ENCODE measurements around the gene WDR73. TPM values are rescaled to one million over a fixed set of nuclear protein-coding genes. Genes with fewer than 3 reads are reported as not detected.

WDR73 gene
- total and polyA plus RNA-seq, 2 of the 4 experiments (the other 2 are of a cell fraction), result 21.5 to 25.5 TPM

GRCh38 chr15:84603630-84604379 is 50.3 kb downstream of the WDR73 start:
- Histone ChIP-seq H4K20me1 (ENCODE audit: insufficient read depth, low read length) (peaks cover 4% of the 10 kb centered on the region; the same call in 1 of the 2 replicates), H2BK15ac (ENCODE audit: low read depth, low read length) (no peak overlapping the region), H3K18ac (ENCODE audit: low read depth, low read length) (no peak overlapping the region), H2AK9ac (replicated peaks; ENCODE audit: low read depth, low read length, poor library complexity) (no peak overlapping the region), H4K5ac (ENCODE audit: low read depth, low read length) (no peak overlapping the region), H2AFZ (replicated peaks; ENCODE audit: low read length, poor library complexity) (no peak overlapping the region), H3K79me1 (ENCODE audit: low read depth in 1 of 2, low read length in 2 of 2) (peaks cover 23 to 52% of the 10 kb centered on the region in 2 experiments), H3K23ac (ENCODE audit: low read depth, low read length) (no peak overlapping the region), H3K9ac (ENCODE audit: low read depth, low read length) (no peak overlapping the region), H2AK5ac (ENCODE audit: low read depth, low read length) (no peak overlapping the region), H3K56ac (ENCODE audit: extremely low read depth, insufficient read depth, low read length) (no peak overlapping the region), H2BK5ac (ENCODE audit: low read depth, low read length, poor library complexity, severe bottlenecking) (no peak overlapping the region), H3K4ac (ENCODE audit: low read depth, low read length) (no peak overlapping the region), H3K27me3 (ENCODE audit: control insufficient read depth, insufficient read depth, low read length) (no peaks in the 10 kb centered on the region), H3K4me1 (ENCODE audit: control insufficient read depth, insufficient read depth, low read length) (peaks cover 4% of the 10 kb centered on the region), H2BK20ac (ENCODE audit: low read depth, low read length) (no peak overlapping the region), H2BK120ac (ENCODE audit: low read depth, low read length) (no peak overlapping the region), H4K91ac (ENCODE audit: insufficient read depth, low read depth, low read length) (no peak overlapping the region), H4K8ac (ENCODE audit: low read depth in 2 of 2, low read length in 2 of 2) (no peak overlapping the region), H3K36me3 (ENCODE audit: control insufficient read depth, insufficient read depth, low read length) (peaks cover 29% of the 10 kb centered on the region), H3K14ac (replicated peaks; ENCODE audit: low read depth, low read length) (no peak overlapping the region), H3K9me1 (ENCODE audit: insufficient read depth, low read length) (peaks cover 3% of the 10 kb centered on the region; the same call in 1 of the 2 replicates), H3K4me2 (ENCODE audit: low read depth, low read length) (no peak overlapping the region), H3K9me3 (ENCODE audit: control insufficient read depth, insufficient read depth, low read length) (no peaks in the 10 kb centered on the region), H3K4me3 (ENCODE audit: insufficient read depth, low read depth, low read length) (no peak overlapping the region), H3K27ac (ENCODE audit: insufficient read depth, low read length) (no peak overlapping the region)
- ChIA-PET CTCF (no interaction called here), POLR2A (ENCODE audit: unreplicated experiment) (no interaction called here)
- no peak for ATAC-seq (ENCODE audit: low read depth)
- in situ Hi-C loops (cut with MboI; ENCODE audit: low sequenced_read_pairs) (no loop called here), dilution Hi-C loops (cut with HindIII; ENCODE audit: low sequenced_read_pairs, unreplicated experiment) (no loop called here), intact Hi-C loops (cut with micrococcal nuclease) (loop anchor here (5.0 kb wide), 1 partner anchor 48 kb away; the partner anchor contains the start of gene WDR73)
- no TSS peak for BruUV-seq (replicated peaks)
- 85% methylated on average over 7 of the region's 14 CpGs; no CpG with 5 or more reads in 1 of the 2 experiments for WGBS, 2 experiments (ENCODE audit: extremely low coverage in 2 of 2, insufficient read length in 1 of 2)
- no peak for DNase-seq
- TF ChIP-seq MAZ (IDR thresholded peaks at IDR 0.05; ENCODE audit: borderline replicate concordance, low read depth, low read length) (no peak), RCOR1 (IDR thresholded peaks at IDR 0.05; ENCODE audit: insufficient replicate concordance, low read length) (no peak), MXI1 (IDR thresholded peaks at IDR 0.05; ENCODE audit: borderline replicate concordance, low read depth, low read length) (no peak), POLR2A (IDR thresholded peaks at IDR 0.05; ENCODE audit: low read depth, low read length) (no peak), CEBPB (IDR thresholded peaks at IDR 0.05; ENCODE audit: low read depth, low read length) (no peak), ELK1 (IDR thresholded peaks at IDR 0.05; ENCODE audit: borderline replicate concordance, low read depth, low read length) (no peak), CTCF (conservative IDR thresholded peaks at IDR 0.05; ENCODE audit: low read depth, low read length) (no peak), FOS (IDR thresholded peaks at IDR 0.05; ENCODE audit: low read depth, low read length) (no peak), BHLHE40 (IDR thresholded peaks at IDR 0.05; ENCODE audit: low read depth, low read length) (no peak), NFE2L2 (IDR thresholded peaks at IDR 0.05; ENCODE audit: low read depth, low read length) (no peak), RFX5 (IDR thresholded peaks at IDR 0.05; ENCODE audit: low read depth, low read length) (no peak), USF2 (IDR thresholded peaks at IDR 0.05; ENCODE audit: low read depth, low read length) (no peak), SMC3 (IDR thresholded peaks at IDR 0.05; ENCODE audit: low read depth, low read length) (no peak), CHD1 (IDR thresholded peaks at IDR 0.05; ENCODE audit: low read depth, low read length) (no peak), RAD21 (IDR thresholded peaks at IDR 0.05; ENCODE audit: low read length) (no peak)
